ENCODE data around the gene TFDP2. TPM values are rescaled to one million over a fixed set of nuclear protein-coding genes. Genes with fewer than 3 reads are reported as not detected.

Gene TFDP2
- total RNA-seq, 1 donor from 2014 or later = 173 TPM

GRCh38 chr3:141938011-141938500, 211.3 kb downstream of the TFDP2 start:
- Histone ChIP-seq H3K79me2 (ENCODE audit: low read depth) (no peaks in the 10 kb centered on the region), H3K4me3 (no peak overlapping the region), H3F3A (ENCODE audit: low read depth) (no peaks in the 10 kb centered on the region), H3K9ac (no peak overlapping the region), H3K4me1 (peaks cover 5% of the 10 kb centered on the region), H2AFZ (replicated peaks) (no peak overlapping the region), H3K4me2 (no peak overlapping the region), H4K20me1 (ENCODE audit: low read depth) (no peaks in the 10 kb centered on the region), H3K27me3 (no peaks in the 10 kb centered on the region), H3K27ac (no peak overlapping the region), H3K9me3 (ENCODE audit: low read depth) (no peaks in the 10 kb centered on the region), H3K36me3 (no peaks in the 10 kb centered on the region)
- peaks cover 2% of the 10 kb centered on the region for H3K9me3 Mint-ChIP-seq
- TF ChIP-seq CTCF (IDR thresholded peaks at IDR 0.05) (no peak), EZH2 (IDR thresholded peaks at IDR 0.05) (no peak), EZH2phosphoT487 (IDR thresholded peaks at IDR 0.05) (no peak)
- H3K4me1 Mint-ChIP-seq = peaks cover 7% of the 10 kb centered on the region
- no peak overlapping the region for H3K4me3 Mint-ChIP-seq
- no peak overlapping the region for H3K27ac Mint-ChIP-seq
- no peak for DNase-seq (ENCODE audit: low spot score)
- peaks cover 2% of the 10 kb centered on the region for H3K36me3 Mint-ChIP-seq
- H3K27me3 Mint-ChIP-seq (ENCODE audit: insufficient read depth, low read depth) = peaks cover 3% of the 10 kb centered on the region

- peak overlapping the region; percentile 64 for H2AFZ ChIP-seq (replicated peaks)
- no peak for TF ChIP-seq CTCF (IDR thresholded peaks at IDR 0.05)
- TF ChIP-seq EZH2phosphoT487 (IDR thresholded peaks at IDR 0.05) = no peak
- no peak for TF ChIP-seq EZH2 (IDR thresholded peaks at IDR 0.05)
- Mint-ChIP-seq H3K4me3 (no peak overlapping the region), H3K4me1 (peaks cover 7% of the 10 kb centered on the region), H3K9me3 (peaks cover 2% of the 10 kb centered on the region), H3K27ac (no peak overlapping the region), H3K36me3 (no peaks in the 10 kb centered on the region), H3K27me3 (ENCODE audit: insufficient read depth, low read depth) (no peaks in the 10 kb centered on the region)
- H3K27me3 ChIP-seq = no peaks in the 10 kb centered on the region
- no peaks in the 10 kb centered on the region for H3K36me3 ChIP-seq
- H3K4me2 ChIP-seq = no peak overlapping the region
- H3K4me3 ChIP-seq = no peak overlapping the region
- no peak for DNase-seq (ENCODE audit: low spot score)
- H3K9me3 ChIP-seq (ENCODE audit: low read depth) = no peaks in the 10 kb centered on the region
- H3K9ac ChIP-seq = no peak overlapping the region
- H3F3A ChIP-seq (ENCODE audit: low read depth) = no peaks in the 10 kb centered on the region
- no peaks in the 10 kb centered on the region for H3K79me2 ChIP-seq (ENCODE audit: low read depth)
- no peaks in the 10 kb centered on the region for H4K20me1 ChIP-seq (ENCODE audit: low read depth)
- H3K4me1 ChIP-seq = peaks cover 5% of the 10 kb centered on the region
- H3K27ac ChIP-seq = no peak overlapping the region
Observed at GRCh38 chr3:141934354-141934753, 215.0 kb downstream of the TFDP2 start.

GRCh38 chr3:141933421-141934300, 215.7 kb downstream of the TFDP2 start:
- Mint-ChIP-seq H3K36me3 (peaks cover 2% of the 10 kb centered on the region), H3K9me3 (no peaks in the 10 kb centered on the region)
- H3K9ac ChIP-seq = no peak overlapping the region

More at GRCh38 chr3:141933421-141934300, 215.7 kb downstream of the TFDP2 start:
- Mint-ChIP-seq H3K27me3 (ENCODE audit: insufficient read depth, low read depth) (peaks cover 2% of the 10 kb centered on the region), H3K4me1 (peaks cover 7% of the 10 kb centered on the region), H3K27ac (no peak overlapping the region), H3K4me3 (no peak overlapping the region)
- no peaks in the 10 kb centered on the region for H3K79me2 ChIP-seq (ENCODE audit: low read depth)
- H3K27ac ChIP-seq = peak overlapping the region; percentile 47
- H3K9me3 ChIP-seq (ENCODE audit: low read depth) = no peaks in the 10 kb centered on the region
- H3K4me1 ChIP-seq = peaks cover 5% of the 10 kb centered on the region
- TF ChIP-seq EZH2phosphoT487 (IDR thresholded peaks at IDR 0.05) (no peak), CTCF (IDR thresholded peaks at IDR 0.05) (no peak), EZH2 (IDR thresholded peaks at IDR 0.05) (no peak)
- no peak overlapping the region for H3K4me2 ChIP-seq
- H2AFZ ChIP-seq (replicated peaks) = peak overlapping the region; percentile 64
- DNase-seq (ENCODE audit: low spot score) = no peak
- no peak overlapping the region for H3K4me3 ChIP-seq
- H4K20me1 ChIP-seq (ENCODE audit: low read depth) = no peaks in the 10 kb centered on the region
- no peaks in the 10 kb centered on the region for H3K27me3 ChIP-seq
- H3K36me3 ChIP-seq = no peaks in the 10 kb centered on the region
- no peaks in the 10 kb centered on the region for H3F3A ChIP-seq (ENCODE audit: low read depth)
